Liver (tissue), 9 donors: Measurements from ENCODE around the gene PLCL1. TPM values are rescaled to one million over a fixed set of nuclear protein-coding genes. Genes with fewer than 3 reads are reported as not detected.

Source experiments
- DNase-seq: peaks from one replicate; pipeline ENCODE4 v3.0.0-alpha.2; 2017; ENCODE audit warnings: low spot score
- H3K27ac ChIP-seq, 2 donors: one replicate each; pipeline ENCODE4 v1.7.0; 2013; ENCODE audit warnings: inconsistent platforms in 2 of 2, low read length in 2 of 2, control low read depth in 1 of 2, low read depth in 1 of 2, mild to moderate bottlenecking in 1 of 2
- H3K27me3 ChIP-seq, 4 donors: one replicate each; pipeline versions ENCODE4 v1.6.1 to v1.7.0; 2013; ENCODE audit warnings: low read length in 3 of 4, inconsistent platforms in 1 of 4, mild to moderate bottlenecking in 1 of 4, moderate library complexity in 1 of 4; ENCODE audit not compliant: control insufficient read depth in 4 of 4, insufficient read depth in 4 of 4
- H3K36me3 ChIP-seq, 4 donors: one replicate each; pipeline versions ENCODE4 v1.6.1 to v1.7.0; 2013; ENCODE audit warnings: low read length in 3 of 4, mild to moderate bottlenecking in 3 of 4, low read depth in 1 of 4, moderate library complexity in 1 of 4; ENCODE audit not compliant: control insufficient read depth in 4 of 4, insufficient read depth in 3 of 4
- H3K4me1 ChIP-seq, 4 donors: one replicate each; pipeline versions ENCODE4 v1.6.1 to v1.7.0; 2013; ENCODE audit warnings: low read length in 3 of 4, mild to moderate bottlenecking in 3 of 4, moderate library complexity in 1 of 4; ENCODE audit not compliant: control insufficient read depth in 4 of 4, insufficient read depth in 4 of 4
- H3K4me3 ChIP-seq, 3 donors: one replicate each; pipeline versions ENCODE4 v1.6.1 to v1.7.0; 2013; ENCODE audit warnings: low read length in 3 of 3, control low read depth in 1 of 3, low read depth in 1 of 3, mild to moderate bottlenecking in 1 of 3
- H3K9ac ChIP-seq, 2 donors: one replicate each; pipeline ENCODE4 v1.7.0; 2013; ENCODE audit warnings: low read length in 2 of 2, mild to moderate bottlenecking in 2 of 2, moderate library complexity in 2 of 2, control low read depth in 1 of 2, low read depth in 1 of 2
- H3K9me3 ChIP-seq, 4 donors: one replicate each; pipeline versions ENCODE4 v1.6.1 to v1.7.0; 2013; ENCODE audit warnings: low read length in 3 of 4; ENCODE audit not compliant: control insufficient read depth in 4 of 4
- EGR1 ChIP-seq, 2 donors: IDR thresholded peaks; 2 replicates each; pipeline ENCODE4 v1.6.1; 2016 to 2018; ENCODE audit warnings: antibody characterized with exemption in 2 of 2, low read depth in 2 of 2
- FOXA1 ChIP-seq: IDR thresholded peaks from 2 replicates; pipeline ENCODE4 v1.6.1; 2016; ENCODE audit warnings: antibody characterized with exemption
- FOXA2 ChIP-seq: IDR thresholded peaks from 2 replicates; pipeline ENCODE4 v1.6.1; 2016; ENCODE audit warnings: antibody characterized with exemption
- GABPA ChIP-seq, 2 donors: IDR thresholded peaks in 1 of 2; conservative IDR thresholded peaks in 1 of 2; 2 replicates each; pipeline ENCODE4 v1.6.1; 2016; ENCODE audit warnings: antibody characterized with exemption in 2 of 2, mild to moderate bottlenecking in 1 of 2, moderate library complexity in 1 of 2
- HNF4A ChIP-seq, 2 donors: conservative IDR thresholded peaks; 2 replicates each; pipeline ENCODE4 v1.6.1; 2016; ENCODE audit warnings: antibody characterized with exemption in 2 of 2, mild to moderate bottlenecking in 2 of 2
- HNF4G ChIP-seq: IDR thresholded peaks from 2 replicates; pipeline ENCODE4 v1.6.1; 2016; ENCODE audit warnings: antibody characterized with exemption
- JUND ChIP-seq, 2 donors: IDR thresholded peaks; 2 replicates each; pipeline ENCODE4 v1.6.1; 2016; ENCODE audit warnings: antibody characterized with exemption in 2 of 2
- NR2F2 ChIP-seq: IDR thresholded peaks from 2 replicates; pipeline ENCODE4 v1.6.1; 2016; ENCODE audit warnings: antibody characterized with exemption
- RAD21 ChIP-seq, 2 donors: IDR thresholded peaks; 2 replicates each; pipeline ENCODE4 v1.6.1; 2016; ENCODE audit warnings: antibody characterized with exemption in 2 of 2, mild to moderate bottlenecking in 2 of 2
- REST ChIP-seq: IDR thresholded peaks from 2 replicates; pipeline ENCODE4 v1.6.1; 2016; ENCODE audit warnings: antibody characterized with exemption, mild to moderate bottlenecking
- RXRA ChIP-seq, 2 donors: IDR thresholded peaks; 2 replicates each; pipeline ENCODE4 v1.6.1; 2017 to 2018; ENCODE audit warnings: antibody characterized with exemption in 2 of 2, mild to moderate bottlenecking in 1 of 2
- SP1 ChIP-seq: IDR thresholded peaks from 2 replicates; pipeline ENCODE4 v1.6.1; 2018; ENCODE audit warnings: antibody characterized with exemption, mild to moderate bottlenecking
- TAF1 ChIP-seq: conservative IDR thresholded peaks from 2 replicates; pipeline ENCODE4 v1.6.1; 2016; ENCODE audit warnings: antibody characterized with exemption, mild to moderate bottlenecking
- ZBTB33 ChIP-seq: IDR thresholded peaks from 2 replicates; pipeline ENCODE4 v1.6.1; 2016; ENCODE audit warnings: antibody characterized with exemption
- WGBS: extraction: QIAGEN DNeasy Blood & Tissue Kit; methylation state at CpG from one replicate; pipeline ENCODE4 v1.1.7; 2013; 5-methylcytosine and 5-hydroxymethylcytosine counted together
- polyA plus RNA-seq, 2 donors: library from polyadenylated mRNA; stranded (reverse) in 1 of 2; unstranded in 1 of 2; fragments of 200-250 nt in 1 of 2; fragments of >200 nt in 1 of 2; fragmentation: Nextera tagmentation in 1 of 2; extraction: Ambion mirVana in 1 of 2; gene quantifications; one replicate each; pipeline versions ENCODE4 v1.2.1 to v1.2.3, GENCODE V29; 2013 to 2015
- total RNA-seq, 2 donors: library from RNA; depleted of rRNA; stranded (reverse); fragments of >200 nt; gene quantifications; one replicate each; pipeline ENCODE4 v1.2.3, GENCODE V29; 2014
- TF ChIP-seq, protein P1 (sequence below): fragments of 150-350 bp; IDR thresholded peaks from 2 replicates; pipeline ENCODE4 v1.5.1; 2017; ENCODE audit warnings: improper control_type of control experiment, low read depth, low read length; ENCODE audit not compliant: missing input control
- TF ChIP-seq, protein P2 (sequence below): IDR thresholded peaks from 2 replicates; pipeline ENCODE4 v1.6.1; 2016; ENCODE audit warnings: antibody characterized with exemption
- TF ChIP-seq, protein P3 (sequence below): IDR thresholded peaks from 2 replicates; pipeline ENCODE4 v1.6.1; 2016; ENCODE audit warnings: antibody characterized with exemption
- donor health status: healthy.
- donor health status: healthy.
- donor health status: healthy.
- donor health status: healthy.
- donor health status: healthy.

Gene PLCL1
- total and polyA plus RNA-seq, 4 donors, result 0.08 to 0.59 (median 0.31) TPM

DNA sequence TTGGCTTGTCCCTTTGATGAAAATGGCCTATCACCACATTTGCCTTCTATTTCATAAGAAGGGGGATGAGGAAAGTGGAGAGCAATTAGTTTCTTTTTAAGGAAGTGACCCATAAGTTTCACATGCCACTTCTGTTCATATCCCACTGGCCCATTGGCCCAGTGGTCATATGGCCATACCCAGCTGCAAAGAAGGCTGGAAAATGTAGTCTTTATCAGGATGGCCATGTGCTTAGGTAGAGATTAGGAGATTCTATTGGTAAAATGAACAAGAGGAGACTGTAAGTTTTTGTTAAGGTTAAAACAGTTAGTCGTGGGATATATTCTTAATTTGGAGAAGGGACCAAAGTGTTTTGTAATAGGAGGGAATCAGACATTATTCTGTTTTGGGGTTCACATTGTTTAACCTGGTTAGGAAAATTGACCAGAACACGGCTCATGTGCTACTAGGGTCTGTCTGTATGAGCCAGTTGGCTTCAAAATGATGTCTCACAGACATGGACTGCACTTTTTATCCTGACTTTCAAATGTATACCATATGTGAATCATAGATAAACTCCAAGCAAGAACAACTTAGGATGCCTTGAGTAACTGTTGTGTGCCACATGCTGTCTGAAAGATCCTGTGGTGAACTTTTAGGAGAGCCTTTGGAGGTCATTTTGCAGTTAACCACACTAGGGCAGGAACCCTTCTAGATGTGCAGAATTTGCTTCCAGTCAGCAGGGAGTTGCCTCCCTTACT lies 17.3 kb downstream of the PLCL1 start:
- TF ChIP-seq FOXA1 (no peak), TAF1 (no peak), RAD21 (IDR thresholded peaks at IDR 0.05) (no peak), GABPA (IDR thresholded peaks at IDR 0.05 in 1 of 2, conservative IDR thresholded peaks at IDR 0.05 in 1 of 2) (no peak)
- H3K27me3 ChIP-seq, result no peaks in the 10 kb centered on the region
- H3K36me3 ChIP-seq, result no peaks in the 10 kb centered on the region
- no peak overlapping the region for H3K9ac ChIP-seq
- H3K9me3 ChIP-seq, result no peaks in the 10 kb centered on the region
- DNase-seq, result no peak
- no peak overlapping the region for H3K27ac ChIP-seq
- H3K4me3 ChIP-seq, result no peak overlapping the region
- 80% methylated on average over 2 of the region's 2 CpGs for WGBS
- no peaks in the 10 kb centered on the region for H3K4me1 ChIP-seq

- no peaks in the 10 kb centered on the region for H3K27me3 ChIP-seq
- H3K9ac ChIP-seq, result no peak overlapping the region
- DNase-seq, result no peak
- no peaks in the 10 kb centered on the region for H3K4me1 ChIP-seq
- WGBS, result 85% methylated on average over 2 of the region's 2 CpGs
- TF ChIP-seq EGR1 (IDR thresholded peaks at IDR 0.05; ENCODE audit: low read depth in 2 of 2) (no peak), REST (no peak), RXRA (IDR thresholded peaks at IDR 0.05) (no peak), JUND (IDR thresholded peaks at IDR 0.05) (no peak), TAF1 (no peak), GABPA (IDR thresholded peaks at IDR 0.05 in 1 of 2, conservative IDR thresholded peaks at IDR 0.05 in 1 of 2) (no peak), NR2F2 (no peak), RAD21 (IDR thresholded peaks at IDR 0.05) (no peak), FOXA2 (no peak), FOXA1 (no peak), HNF4A (conservative IDR thresholded peaks at IDR 0.05) (no peak), ZBTB33 (no peak), SP1 (no peak), HNF4G (no peak)
- TF ChIP-seq, protein P1, sequence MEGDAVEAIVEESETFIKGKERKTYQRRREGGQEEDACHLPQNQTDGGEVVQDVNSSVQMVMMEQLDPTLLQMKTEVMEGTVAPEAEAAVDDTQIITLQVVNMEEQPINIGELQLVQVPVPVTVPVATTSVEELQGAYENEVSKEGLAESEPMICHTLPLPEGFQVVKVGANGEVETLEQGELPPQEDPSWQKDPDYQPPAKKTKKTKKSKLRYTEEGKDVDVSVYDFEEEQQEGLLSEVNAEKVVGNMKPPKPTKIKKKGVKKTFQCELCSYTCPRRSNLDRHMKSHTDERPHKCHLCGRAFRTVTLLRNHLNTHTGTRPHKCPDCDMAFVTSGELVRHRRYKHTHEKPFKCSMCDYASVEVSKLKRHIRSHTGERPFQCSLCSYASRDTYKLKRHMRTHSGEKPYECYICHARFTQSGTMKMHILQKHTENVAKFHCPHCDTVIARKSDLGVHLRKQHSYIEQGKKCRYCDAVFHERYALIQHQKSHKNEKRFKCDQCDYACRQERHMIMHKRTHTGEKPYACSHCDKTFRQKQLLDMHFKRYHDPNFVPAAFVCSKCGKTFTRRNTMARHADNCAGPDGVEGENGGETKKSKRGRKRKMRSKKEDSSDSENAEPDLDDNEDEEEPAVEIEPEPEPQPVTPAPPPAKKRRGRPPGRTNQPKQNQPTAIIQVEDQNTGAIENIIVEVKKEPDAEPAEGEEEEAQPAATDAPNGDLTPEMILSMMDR, result no peak
- TF ChIP-seq, protein P2, sequence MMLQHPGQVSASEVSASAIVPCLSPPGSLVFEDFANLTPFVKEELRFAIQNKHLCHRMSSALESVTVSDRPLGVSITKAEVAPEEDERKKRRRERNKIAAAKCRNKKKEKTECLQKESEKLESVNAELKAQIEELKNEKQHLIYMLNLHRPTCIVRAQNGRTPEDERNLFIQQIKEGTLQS, result no peak
- TF ChIP-seq, protein P3, sequence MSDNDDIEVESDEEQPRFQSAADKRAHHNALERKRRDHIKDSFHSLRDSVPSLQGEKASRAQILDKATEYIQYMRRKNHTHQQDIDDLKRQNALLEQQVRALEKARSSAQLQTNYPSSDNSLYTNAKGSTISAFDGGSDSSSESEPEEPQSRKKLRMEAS, result no peak
- H3K27ac ChIP-seq, result no peak overlapping the region
- H3K36me3 ChIP-seq, result no peaks in the 10 kb centered on the region
- H3K4me3 ChIP-seq, result no peak overlapping the region
- no peaks in the 10 kb centered on the region for H3K9me3 ChIP-seq
Observed at GRCh38 chr2:197822333-197822732, 17.9 kb downstream of the PLCL1 start.
